ENCODE data around the gene ACTL6A. TPM values are rescaled to one million over a fixed set of nuclear protein-coding genes. Genes with fewer than 3 reads are reported as not detected.
A peak's percentile ranks its signal among the peaks of the same experiment; 100 is the strongest.
"Not testable (repeated sequence)": the region's sequence is repeated elsewhere in the genome, so short reads cannot be mapped to it uniquely, and the experiment has no call there.

ACTL6A gene
- 25.6 TPM for total RNA-seq

DNA sequence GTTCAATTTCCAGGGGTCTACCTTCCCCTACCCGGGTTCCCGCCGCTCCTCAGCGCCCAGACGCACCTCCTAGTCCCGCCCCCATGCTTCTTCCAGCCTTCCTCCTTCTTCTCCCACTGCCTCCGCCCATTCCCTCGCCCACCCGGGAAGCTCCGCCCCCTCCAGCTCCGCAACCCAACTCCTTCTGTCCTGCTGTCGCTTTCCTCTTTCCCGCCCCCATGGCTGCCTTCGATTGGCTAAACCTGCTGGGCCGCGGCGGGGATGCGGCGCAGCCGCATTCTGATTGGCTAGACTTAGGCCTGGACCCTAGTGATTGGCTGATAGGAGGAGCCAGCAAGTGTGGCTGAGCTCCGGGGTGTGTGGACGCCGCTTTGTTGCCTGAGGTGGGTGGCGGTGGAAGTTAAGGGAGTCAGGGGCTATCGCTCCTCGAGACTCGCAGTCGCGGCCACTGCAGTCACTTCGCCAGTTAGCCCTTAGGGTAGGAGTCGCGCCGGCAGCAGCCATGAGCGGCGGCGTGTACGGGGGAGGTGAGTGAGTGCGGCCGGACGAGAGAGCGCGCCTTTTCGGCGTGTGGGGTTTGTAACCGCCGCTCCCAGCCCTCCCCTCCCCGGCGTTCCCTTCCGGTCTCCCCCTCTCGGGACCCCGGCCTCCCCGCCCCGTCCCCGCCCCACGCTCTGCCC lies at the start of gene ACTL6A:
ACTL6A (plus strand) TSS at position 336 of the 680 bp plus-strand sequence; CDS start at position 503, 167 bp downstream.
- peak; percentile 100 for DNase-seq (ENCODE audit: low spot score)

DNA sequence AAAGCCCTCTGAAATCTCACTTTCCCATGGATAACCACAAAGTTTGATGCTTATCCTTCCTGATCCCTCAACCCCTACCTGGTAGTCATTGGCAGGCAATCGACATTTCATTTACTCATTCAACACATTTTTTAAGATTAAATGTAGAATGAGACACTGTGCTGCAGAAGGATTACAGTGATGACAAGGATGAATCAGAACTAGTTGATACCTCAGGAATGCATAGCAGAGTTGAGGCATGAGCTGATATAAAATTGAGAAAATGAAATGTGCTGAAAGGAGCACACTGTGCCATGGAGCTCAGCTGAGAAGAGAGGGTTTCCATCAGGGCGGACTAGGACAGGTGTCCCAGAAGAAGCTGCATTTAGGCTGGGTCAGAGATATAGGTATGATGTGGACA lies 48.9 kb upstream of the ACTL6A start:
- DNase-seq (ENCODE audit: low spot score), result no peak

DNA sequence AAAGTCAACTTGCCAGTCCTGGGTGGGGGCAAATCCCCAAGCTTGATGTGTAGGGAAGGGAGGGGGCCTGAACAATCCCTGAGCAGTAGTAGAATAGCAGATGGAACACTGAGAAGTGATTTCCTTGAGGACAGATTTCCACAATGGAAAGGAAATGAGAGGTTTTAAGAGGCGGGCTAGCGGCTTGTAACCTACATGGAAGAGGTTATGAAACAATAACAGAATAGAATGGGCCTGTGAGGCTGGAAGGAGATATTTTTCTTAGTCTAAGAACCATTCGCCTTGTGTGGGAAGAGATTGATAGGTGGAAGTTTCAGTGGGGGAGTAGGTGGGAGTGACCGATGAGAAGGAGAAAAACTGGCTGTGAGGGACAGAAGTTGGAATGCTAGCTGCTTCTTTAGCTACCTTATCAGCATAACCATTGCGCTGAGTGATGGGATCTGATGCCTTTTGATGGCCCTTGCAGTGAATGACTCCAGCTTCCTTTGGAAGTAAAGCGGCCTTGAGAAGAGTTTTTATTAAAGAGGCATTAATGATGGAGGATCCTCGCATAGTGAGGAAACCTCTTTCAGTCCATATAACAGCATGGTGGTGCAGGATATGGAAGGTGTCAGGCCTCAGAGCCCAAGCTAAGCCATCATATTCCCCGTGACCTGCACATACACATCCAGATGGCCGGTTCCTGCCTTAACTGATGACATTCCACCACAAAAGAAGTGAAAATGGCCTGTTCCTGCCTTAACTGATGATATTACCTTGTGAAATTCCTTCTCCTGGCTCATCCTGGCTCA lies 46.1 kb upstream of the ACTL6A start:
- DNase-seq (ENCODE audit: low spot score), result not testable (repeated sequence)

DNA sequence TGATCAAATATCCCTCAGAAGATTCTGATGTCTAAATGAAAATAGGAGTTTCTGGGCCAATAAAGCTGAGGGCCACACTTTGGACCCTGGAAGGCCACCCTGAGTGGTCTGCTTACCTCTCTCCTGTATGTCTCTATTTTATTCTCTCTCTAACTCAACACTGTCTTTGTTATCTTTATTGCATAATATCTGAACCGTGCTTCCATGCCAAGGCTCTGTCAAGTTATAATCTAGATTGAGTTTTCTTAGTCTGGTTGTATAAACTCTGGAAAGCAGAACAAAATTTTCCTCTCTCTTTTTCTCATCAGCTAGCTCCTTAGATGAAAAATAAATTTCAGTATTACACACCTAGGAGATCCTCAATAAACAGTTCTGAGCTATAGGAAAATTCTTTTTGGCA lies 36.2 kb upstream of the ACTL6A start:
- DNase-seq (ENCODE audit: low spot score), result no peak

DNA sequence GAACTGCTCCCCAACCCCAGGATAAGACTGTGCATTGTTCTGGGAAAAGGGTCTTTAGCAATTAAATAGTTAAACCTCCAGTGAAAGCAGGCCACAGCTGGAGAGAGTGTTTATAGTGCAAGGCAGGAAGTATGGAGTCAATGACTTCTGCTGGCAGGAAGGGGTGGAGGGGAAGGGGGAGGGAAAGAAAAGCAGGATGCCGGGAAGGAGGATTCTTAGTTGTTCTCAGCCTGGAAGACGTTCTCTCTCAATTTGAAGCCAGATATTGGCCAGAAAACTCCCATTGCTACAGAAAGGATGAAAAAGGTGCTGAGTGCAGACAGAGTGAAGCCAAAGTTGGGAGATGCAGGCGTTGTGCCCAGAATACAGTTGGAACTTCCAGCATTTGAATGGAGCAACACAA lies 35.7 kb upstream of the ACTL6A start:
- peak; percentile 39 for DNase-seq (ENCODE audit: low spot score)

DNA sequence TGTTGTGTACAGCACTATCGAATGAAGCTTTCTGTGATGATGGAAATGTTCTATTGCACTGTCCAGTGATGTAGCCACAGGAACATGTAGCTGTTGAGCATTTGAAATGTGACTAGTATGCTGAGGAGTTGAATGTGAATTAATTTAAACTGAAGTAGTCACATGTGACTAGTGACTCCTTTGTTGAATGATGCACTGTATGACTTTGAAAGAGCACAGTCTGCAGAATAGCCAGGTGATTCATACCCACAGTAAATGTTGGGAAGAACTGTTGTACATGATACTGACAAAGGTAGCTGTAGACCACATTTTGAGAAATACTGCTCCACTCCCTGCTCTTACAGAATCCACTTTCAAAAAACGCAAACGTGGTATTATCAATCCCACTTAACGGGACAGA lies 34.0 kb upstream of the ACTL6A start:
- no peak for DNase-seq (ENCODE audit: low spot score)

DNA sequence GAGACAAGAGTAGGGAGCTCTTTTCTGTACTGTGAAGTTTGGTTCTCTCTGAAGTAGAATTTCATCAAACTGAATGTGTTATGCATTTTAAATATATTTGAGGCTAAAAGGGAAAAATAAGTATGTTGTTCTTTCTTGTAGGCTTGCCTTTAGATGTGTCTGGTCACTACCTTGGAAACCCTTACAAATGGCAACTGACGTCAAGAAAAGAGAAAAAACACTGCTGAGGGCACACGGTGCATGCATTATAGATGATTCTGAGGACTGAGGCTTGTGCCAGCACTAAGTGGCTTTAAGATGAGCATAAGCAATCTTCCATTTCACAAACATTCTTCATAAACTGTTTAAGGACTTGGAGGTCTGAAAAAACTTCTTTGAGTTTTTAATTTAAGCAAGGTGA lies 31.1 kb upstream of the ACTL6A start:
- no peak for DNase-seq (ENCODE audit: low spot score)

DNA sequence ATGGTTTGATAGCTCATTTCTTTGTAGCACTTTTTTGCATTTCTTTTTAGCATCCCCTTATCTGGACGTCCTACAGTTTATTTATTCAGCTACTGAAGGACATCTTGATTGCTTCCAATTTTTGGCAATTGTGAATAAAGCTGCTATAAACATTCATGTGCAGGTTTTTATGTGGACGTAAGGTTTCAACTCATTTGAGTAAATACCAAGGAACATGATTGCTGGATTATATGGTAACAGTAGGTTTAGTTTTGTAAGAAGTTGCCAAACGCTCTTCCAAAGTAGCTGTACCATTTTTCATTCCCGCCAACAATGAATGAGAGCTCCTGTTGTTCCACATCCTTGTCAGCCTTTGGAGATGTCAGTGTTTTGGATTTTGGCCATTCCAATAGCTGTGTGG lies 29.5 kb upstream of the ACTL6A start:
- DNase-seq (ENCODE audit: low spot score), result no peak

DNA sequence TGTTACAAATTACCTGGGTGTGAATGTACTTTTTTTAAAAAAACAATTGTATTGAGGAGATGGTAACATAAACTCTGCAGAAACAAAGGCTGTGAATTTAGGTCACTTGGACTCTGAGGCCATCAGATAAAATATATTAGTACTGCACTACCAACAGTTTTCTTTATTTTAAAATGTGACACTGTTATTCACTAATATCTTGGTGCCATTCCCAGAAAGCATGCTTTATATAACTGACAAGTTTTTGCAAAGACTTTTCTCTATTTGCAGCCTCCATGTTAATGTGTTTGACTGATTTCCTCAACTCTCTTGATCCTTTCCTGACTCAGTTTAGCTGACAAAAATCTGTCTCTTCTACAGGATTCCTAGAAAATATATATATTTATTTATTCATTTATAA lies 26.5 kb upstream of the ACTL6A start:
- no peak for DNase-seq (ENCODE audit: low spot score)

DNA sequence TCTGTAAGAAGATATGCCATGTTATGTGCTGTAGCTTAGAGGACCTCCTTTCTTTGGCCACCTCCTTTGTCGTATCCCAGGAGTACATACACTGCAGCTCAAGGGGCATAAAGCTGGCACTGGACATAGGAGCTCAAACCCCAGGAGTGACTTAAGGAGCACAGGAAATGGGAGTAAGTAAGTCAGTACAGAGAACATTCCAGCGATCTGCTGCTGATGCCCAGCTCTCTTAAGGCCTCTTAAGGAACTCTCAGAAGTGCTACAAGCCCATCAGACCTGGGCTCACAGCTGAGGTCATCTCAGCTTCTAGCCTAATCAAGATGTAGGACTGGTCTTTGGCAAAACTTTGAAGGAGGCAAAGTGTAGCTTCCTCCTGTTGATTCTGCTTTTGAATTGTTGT lies 21.6 kb upstream of the ACTL6A start:
- DNase-seq (ENCODE audit: low spot score), result no peak

DNA sequence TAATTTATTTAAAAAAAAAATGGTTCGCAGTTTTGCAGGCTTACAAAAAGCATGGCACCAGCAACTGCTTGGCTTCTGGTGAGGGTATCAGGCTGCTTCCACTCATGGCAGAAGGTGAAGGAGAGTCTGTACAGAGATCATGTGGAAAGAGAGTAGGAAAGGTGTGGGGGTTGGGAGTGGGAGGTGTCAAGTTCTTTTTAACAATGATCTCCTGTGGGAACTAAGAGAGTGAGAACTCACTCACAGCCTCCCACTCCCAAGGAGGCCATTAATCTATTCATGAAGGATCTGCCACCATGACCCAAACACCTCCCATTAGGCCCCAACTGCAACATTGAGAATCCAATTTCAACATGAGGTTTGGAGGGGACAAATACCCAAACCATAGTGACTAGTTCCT lies 21.1 kb upstream of the ACTL6A start:
- DNase-seq (ENCODE audit: low spot score), result no peak

DNA sequence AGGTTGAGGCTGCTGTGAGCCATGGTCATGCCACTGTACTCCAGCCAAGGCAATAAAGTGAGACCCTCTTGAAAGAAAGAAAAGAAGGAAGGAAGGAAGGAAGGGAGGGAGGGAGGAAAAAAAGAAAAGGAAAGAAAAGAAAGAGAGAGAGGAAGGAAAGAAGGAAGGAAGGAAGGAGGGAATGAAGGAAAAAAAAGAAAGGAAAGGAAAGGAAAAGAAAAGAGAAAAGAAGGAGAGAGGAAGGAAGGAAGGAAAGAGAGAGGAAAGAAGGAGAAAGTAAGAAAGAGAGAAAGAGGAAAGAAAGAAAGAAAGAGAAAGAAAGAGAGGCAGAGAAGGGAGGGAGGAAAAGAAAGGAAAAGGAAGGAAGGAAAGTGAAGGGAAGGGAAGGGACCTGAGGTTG lies 20.4 kb upstream of the ACTL6A start:
- DNase-seq (ENCODE audit: low spot score), result no peak

DNA sequence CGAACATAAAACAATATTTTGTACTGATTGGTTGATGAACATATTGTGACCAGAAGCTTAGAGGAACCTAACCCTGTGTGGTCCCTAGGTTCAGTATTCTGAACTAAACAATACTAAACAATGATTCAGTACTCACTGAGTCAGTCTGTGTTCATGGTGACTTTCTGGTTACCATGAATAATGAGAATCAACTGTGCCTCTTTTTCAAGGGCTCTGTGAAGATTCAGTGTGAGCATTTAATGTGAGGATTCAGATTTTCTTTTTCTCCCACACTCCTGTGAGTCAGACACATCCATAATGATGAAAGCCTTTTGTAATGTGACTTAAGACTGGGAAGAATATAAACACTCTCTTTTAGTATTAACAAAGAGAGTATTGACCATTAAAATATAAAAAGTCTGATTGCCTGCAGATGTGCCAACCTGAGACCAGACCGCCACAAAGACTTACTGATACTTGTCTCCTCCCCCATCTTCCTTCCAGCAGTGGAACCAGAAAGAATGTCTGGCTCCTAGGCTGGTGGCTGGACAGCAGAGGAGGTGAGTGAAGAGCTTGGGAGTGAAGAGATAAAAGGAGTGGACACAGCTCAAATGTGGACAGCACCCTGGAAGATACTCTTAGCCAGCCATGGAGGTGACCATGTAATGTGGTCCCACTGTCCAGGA lies 17.6 kb upstream of the ACTL6A start:
- no peak for DNase-seq (ENCODE audit: low spot score)

DNA sequence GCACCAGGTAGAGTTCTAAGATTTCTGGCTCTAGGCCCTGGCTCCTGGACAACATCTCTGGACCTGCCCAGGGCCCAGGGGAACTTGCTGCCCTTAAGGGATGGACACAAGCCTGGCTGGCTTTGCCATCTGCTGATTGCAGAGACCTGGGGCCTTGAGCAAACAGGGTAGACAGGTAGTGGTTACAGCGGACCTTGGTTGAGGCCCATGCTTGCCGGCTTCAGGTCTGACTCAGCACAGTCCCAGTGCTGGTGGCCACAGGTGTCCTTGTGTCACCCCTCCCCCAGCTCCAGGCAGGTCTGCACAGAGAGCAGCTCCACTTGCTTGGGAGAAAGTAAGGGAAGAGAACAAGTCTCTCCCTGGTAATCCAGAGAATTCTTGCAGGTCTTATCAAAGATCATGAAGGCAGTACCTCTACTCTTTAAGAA lies 15.9 kb upstream of the ACTL6A start:
- no peak for DNase-seq (ENCODE audit: low spot score)

DNA sequence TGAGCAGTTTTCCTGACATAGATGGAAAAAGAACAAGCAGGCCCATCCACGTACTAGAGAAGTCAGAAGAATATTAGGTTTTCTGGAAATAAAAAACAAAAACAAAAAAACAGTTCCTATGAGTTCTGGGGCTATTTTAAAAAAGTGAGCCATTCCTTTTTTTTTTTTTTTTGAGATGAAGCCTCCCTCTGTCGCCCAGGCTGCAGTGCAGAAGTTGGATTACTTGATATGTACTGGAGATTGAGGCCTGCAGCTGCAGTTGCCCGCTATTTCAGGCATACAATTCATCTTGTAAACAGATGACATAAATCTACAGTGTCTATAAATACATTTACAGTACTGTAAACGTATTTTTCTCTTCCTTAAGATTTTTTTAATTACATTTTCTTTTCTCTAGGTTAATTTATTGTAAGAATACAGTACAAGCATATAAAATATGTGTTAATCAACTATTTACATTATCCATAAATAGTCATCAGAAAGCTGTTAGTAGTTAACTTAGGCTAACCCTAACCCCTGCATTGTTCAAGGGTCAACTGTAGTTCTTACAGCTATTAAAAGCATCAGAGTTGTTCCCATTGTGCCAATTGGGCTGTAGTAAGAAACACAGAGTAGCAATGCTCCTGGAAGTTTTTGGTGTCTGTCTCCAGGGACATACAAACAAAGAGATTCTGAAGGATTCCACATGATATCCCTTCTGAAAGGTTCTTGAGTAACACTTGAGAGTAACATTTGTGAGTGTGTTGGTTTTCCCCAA lies 11.2 kb upstream of the ACTL6A start:
- no peak for DNase-seq (ENCODE audit: low spot score)

DNA sequence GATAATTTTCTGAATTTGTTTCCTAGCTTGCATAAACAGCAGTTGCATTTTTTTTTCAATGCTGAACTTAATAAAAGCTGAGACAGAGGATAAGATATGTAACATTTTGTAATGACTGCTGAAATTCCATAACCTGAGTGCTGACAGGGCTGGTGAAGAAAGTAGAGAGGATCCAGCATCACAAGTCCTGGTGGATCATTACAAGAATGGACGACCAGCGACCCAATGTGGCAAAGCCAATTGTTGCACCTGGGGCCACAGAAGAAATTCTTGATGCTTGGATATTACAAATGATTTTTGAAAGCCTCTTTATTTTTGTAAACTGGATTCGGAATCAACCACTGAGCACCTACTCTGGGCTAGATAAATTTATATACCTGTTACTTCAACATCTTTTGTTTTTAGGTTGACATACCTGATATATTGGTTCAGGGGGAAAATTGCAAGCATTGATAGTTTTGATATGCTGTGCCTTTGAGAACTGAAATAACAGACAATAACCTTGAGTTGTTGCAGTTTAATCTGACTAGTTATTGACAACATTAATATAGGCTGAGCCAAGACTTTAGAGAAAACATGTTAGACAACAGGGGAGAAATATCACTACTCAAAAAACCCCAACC lies 3.9 kb upstream of the ACTL6A start:
- peak; percentile 52 for DNase-seq (ENCODE audit: low spot score)

DNA sequence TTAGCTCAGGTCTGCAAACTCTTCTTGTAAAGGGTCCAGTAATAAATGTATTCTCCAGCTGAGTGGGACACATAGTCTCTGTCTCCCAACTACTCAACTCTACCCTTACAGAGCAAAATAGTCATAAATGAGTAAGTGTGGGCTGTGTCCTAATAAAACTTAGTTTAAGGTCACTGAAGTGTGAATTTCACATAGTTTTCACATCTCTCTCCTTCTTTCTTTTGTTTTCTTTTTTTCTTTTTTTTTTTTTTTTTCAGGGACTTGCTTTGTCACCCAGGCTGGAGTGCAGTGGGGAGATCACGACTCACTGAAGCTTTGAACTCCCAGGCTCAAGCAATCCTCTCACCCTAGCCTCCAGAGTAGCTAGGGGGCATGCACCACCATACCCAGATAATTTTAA lies 1.9 kb upstream of the ACTL6A start:
- no peak for DNase-seq (ENCODE audit: low spot score)

DNA sequence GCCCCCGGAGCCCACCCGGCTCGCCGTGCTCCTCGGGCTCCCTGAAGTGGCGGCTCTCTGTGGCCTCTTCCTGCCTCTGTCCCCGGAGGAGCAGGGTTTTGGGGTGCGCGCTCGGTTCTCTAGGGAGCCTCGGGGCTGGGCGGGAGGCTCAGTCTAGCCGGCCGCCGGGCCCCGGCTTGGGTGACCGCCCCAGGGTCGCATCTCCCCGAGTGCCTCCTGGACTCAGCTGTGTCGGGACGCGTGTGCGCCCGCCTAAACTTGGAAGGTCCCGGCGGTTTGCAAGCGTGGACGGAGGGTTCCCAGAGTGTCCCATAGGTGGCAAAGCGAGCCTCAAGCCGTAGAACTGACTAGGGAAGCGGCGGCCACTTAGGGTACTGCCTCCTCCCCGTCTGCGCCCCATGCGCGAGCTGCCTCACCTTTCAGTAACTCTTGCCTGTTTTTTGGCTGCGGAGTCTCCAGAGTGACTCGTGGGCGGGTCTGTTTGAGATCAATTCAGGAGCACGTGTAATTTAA lies 601 bp downstream of the ACTL6A start:
- peak; percentile 56 for DNase-seq (ENCODE audit: low spot score)

DNA sequence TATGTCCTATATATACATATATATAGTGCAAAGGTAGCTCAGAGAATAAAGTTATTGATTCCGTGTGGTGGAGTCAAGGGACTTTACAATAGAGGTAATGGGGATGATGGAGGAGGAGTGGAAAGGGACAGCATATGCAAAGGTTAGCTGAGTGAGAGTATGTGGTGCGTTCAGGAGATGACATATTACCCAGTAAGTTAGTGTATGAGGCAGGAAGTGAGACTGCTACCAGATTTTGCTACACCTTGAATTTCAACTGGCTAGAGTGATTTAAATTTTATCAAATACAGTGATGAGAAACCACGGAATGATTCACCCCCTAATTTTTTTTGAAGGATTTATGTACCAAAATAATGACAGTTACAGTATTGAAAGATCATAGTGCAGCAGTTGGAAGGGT lies 2.8 kb downstream of the ACTL6A start:
- DNase-seq (ENCODE audit: low spot score), result no peak

DNA sequence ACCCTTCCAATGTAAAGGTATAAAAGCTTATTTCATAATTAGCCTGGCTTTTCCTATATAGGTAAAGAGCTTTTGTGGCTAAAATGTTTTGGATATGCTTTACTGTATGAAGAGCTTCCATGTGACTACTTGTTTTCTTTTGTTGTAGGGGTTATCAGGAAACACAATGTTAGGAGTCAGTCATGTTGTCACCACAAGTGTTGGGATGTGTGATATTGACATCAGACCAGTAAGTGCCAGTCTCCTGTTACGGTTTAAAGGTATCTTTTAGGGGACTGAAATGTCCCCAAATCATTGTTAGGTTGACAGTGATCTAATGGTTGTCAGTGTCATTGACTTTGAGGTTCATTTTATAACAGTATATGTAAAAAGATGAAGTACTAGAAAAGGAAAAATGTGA lies 18.3 kb downstream of the ACTL6A start:
- DNase-seq (ENCODE audit: low spot score), result no peak

DNA sequence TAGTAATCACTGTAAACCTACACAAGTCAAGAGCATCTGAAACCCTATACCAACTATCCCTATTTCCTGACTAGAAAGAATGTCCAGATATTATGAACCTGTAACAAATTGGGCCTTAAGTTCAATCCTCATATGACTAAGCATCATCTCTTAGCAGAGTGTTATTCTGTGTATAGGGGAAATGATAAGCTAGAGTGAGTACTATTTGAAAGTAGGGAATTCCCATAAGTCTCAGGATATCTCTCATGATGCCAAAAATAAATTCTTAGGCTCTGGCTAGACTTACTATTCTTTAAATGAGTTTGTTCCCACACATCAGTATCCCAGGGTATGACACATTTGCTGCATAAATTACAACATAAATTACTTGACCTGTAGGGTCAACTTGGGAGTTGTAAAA lies 26.4 kb downstream of the ACTL6A start:
- DNase-seq (ENCODE audit: low spot score), result no peak
